Measurements from ENCODE around the gene LCN10.

Gene LCN10

DNA sequence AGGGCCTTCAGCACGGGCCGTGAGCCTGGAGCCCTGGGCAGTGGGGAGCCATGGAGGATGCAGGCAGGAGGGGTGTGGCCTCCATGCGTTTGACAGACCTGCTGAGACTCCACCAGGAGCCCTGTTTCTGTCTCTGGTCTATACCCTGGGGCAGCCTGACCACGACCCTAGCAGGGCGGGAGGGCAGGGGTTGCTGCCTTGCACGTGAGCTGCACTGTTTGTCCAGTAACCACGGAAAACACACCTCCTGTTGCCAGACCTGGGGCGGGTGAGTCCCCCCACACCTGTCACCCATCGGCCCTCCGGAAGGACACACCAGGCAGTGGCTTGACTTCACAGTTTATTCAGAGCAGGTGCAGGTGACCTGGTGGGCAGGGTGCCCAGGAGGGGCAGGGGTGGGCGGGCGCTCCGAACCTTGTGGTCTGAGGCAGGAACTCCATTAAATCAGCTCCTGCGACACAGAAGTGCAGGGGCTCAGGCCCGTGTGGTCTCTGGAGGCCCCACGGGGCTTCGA, 11.4 kb upstream of the LCN10 start:
- DNase-seq = no peak

DNA sequence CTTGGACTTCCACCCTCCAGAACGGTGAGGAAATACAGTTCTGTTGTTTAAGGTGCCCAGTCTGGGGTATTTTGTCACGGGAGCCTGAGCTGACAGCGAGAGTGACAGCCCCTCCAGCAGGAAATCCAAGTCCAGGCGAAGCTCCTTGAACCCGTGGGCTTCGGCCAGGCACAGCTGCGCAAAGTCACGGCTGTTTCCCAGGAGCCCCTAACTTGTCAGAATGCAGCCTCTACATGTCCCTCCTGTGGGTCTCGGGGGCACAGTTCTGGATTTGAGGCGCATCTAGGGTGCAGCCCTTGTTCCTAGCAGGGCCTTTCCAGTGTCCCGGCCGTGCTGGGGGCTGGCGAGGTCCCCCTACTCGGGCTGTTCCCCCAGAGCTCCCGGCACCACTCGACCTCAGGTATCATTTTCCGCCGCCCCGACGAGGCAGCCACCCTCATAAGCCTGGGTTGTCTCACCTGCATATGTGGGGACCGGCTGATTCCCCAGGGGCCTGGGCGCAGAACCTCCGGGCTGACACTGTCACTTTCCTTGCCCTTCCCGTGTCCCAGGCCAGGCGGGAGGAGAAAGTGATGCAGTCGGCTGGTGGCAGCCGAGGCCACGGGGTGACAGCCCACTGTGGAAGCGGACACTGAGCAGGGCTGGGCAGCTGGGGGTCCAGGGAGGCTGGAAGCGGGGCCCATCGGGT, 10.8 kb upstream of the LCN10 start:
- DNase-seq = no peak

DNA sequence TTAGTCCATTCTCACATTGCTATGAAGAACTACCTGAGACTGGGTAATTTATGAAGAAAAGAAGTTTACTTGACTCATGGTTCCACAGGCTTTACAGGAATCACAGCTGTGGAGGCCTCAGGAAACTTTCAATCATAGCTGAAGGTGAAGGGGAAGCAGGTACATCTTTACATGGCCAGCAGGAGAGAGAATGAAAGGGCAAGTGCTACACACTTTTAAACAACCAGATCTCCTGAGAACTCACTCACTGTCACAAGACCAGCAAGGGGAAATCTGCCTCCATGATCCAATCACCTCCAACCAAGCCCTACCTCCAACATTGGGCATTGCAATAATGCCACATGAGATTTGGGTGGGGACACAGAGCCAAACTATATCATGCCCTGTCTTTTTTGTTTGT, 9.1 kb upstream of the LCN10 start:
- DNase-seq = no peak

DNA sequence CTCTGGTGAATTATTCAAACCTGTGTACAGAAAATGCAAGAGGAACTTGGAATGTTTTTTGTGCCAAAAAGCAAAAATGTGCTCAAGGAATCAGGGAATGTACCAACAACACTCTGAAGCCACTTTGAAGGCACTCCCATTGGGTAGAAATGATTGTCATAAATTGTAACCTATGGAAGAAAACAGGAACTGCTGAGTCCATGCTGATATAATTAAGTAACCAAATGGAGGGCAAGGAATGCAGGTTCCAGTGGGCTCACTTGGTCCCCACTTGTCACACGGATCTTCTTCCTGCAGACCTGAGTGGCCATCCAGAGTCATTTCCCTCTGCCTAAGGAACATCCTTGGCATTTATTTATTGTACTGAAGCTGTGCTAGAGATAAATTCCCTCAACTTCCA, 8.5 kb upstream of the LCN10 start:
- DNase-seq = no peak

DNA sequence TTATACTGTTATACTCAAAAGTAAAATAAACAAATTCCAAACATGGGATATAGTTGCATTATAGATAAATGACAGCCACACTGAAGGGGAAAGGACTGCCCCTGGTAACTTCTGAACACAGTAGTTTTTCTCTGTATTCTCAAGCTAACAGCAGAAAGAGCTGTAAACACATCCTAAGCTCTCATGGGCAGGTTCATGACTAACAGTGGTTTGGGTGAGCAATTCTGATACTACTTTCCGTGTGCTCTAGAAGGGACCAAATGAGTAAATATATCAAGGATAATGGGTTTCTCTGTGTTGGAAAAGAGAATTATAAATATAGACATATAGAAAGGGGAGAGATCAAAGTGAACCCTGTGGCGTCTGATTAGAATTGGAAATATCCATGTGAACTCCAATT, 7.8 kb upstream of the LCN10 start:
- no peak for DNase-seq

DNA sequence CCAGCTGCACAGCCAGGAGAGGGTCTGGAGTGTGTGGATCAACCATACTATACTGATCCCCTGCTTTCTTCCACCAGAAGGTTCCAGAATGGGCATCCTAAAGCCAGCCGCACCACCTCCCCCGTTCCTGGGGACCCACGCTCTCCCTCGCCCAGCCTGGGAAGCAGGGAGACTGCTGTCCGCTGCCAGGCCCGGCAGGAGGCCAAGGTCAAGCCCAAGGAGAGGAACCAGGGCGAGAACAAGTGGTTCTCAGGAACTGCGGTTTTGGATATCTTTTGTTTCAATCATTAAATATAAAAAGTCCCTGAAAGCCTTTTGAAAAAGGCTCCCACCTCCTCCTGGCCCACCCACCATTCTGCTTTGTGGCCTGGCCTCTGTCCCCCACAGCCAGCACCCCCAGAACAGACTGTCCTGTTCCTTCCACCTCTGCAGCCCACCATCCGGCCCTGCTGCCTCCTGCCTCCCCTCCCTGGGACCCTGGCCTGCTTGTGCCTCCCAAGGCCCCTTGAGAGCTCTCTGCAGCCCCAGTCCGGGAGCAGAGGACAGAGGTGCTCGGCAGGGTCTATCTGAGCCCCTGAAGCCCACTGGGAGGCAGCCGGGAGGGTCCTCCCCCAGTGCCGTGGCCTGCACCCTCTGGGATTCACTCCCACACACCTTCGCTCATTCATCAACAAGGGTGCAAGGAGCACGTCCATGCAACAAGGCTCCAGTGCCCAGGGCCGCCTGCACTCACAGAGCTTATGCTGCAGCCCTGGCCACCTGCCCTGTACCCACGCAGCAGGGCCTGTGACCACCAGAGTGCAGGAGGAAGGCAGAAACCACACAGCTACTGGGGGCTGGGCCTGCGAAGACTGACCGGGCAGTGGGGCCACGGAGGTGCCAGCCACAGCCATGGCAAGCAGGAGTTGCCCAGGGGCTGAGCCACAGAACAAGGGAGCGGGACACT, 6.2 kb upstream of the LCN10 start:
- DNase-seq = no peak

DNA sequence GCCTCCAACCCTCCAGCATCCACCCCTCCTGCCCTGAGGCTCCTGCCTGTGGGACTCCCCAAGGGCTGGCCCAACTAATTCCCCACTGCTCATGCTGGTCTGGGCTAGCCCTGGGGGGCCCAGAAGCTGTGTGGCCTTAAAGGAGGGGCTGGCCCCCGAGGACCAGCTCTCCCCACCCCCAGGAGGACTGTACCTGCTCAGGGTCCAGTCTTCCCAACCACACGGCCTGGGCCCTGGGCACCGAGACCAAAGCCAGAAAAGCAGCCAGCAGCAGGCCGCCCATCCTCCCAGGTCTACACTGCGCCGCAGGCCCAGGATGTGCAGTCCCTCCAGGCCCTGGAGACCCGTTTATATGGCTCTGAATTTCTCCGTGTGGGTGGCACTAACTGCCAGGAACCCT, 5.5 kb upstream of the LCN10 start, which contains the start of gene LCN6:
Gene LCN6, minus strand, starts transcription at position 325 of the 400 bp plus-strand sequence. Its CDS starts 42 bp downstream, at position 283.
- DNase-seq = no peak

DNA sequence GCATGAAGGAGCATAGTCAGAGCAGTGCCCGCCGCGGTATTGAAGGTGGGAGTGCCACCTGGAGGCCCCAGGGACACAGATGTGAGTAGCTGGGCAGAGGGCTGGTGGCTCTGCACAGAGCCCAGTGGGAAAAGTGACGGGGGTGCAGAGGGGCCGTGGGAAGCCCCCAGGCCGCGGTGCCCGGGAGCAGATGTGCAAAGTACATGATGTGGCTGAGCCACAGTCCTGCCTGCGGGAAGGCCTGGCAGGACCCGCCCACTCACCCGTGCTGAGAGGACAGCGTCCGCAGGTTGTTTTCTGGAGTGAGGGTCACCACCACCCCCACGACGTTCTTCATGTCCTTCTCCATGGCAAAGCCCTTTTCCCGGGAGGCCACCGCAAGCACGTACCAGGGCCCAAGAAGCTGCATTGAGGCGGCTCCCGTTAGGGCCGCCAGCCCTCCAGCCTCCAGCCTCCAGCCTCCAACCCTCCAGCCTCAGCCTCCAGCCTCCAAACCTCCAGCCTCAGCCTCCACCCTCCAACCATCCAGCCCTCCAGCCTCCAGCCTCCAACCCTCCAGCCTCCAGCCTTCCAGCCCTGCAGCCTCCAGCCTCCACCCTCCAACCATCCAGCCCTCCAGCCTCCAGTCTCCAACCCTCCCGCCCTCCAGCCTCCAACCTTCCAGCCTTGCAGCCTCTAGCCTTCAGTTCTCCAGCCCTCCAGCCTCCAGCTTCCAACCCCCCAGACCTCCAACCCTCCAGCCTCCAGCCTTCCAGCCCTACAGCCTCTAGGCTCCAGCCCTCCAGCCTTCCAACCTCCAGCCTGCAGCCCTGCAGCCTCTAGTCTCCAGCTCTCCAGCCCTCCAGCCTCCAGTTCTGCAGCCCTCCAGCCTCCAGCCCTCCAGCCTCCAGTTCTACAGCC, 4.7 kb upstream of the LCN10 start:
- DNase-seq = no peak

DNA sequence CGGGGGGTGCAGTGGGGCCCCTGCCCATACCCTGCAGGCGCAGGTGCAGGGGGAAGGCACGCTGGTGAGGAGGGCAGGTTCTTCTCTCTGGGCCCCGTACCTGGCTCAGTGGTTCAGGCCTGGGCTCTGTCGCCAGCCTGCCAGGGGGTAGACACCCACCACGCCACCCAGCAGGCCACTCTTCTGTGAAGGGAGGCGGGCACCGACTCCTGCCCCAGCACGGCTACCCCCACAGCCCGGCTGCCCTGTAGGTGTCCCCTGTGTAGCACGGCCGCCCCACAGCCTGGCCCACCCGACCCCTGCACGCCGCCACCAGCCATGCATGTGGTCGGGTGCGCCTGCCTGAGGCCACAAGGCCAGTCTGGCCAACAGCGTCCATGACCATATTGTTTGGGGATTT, 3.9 kb upstream of the LCN10 start:
- no peak for DNase-seq

DNA sequence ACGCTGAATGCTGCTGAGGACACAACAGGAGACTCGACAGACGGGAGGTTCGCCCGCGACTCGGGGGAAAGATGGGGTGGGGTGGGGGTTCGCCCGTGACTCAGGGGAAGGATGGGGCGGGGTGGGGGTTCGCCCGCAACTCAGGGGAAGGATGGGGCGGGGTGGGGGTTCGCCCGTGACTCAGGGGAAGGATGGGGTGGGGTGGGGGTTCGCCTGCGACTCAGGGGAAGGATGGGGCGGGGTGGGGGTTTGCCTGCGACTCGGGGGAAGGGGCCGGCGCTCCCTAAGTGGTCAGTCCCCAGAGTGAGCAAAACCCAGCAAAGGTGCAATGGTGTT, 3.4 kb upstream of the LCN10 start:
- DNase-seq = no peak

DNA sequence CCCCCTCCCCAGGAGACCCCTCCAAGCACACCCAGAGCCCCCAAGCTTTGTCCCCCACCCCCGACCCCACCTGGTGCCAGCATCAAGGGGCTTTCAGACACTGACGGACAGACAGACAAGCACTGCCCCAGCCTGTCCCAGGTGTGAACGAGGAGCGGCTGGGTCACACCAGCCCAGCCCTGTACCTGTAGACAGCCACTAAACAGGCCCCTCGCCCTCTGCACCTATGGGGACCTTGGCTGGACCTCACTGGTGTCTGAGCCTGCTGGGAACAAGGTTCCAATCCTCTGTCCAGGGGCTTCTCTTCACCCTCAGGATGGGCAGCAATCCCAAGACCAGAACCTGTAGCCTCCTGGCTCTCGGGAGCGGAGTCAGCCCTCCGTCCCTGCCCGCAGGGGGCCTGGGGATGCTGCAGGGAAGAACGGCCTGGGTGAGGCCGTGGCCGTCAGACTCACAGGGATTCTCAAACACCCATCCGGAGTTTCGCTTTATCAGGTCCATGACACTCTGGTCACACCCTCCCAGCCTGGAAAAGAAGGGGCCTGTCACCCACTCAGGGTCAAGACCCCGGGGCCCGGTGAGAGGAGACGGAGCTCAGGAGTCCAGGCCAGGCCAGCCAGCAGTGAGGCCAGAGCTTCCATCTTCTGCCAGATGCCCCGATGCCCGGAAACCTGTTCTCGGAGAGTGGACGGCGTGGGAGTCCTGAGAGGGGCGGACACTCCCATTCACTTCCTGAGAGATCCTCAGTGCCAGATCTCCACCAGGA, 2.8 kb upstream of the LCN10 start:
- no peak for DNase-seq

DNA sequence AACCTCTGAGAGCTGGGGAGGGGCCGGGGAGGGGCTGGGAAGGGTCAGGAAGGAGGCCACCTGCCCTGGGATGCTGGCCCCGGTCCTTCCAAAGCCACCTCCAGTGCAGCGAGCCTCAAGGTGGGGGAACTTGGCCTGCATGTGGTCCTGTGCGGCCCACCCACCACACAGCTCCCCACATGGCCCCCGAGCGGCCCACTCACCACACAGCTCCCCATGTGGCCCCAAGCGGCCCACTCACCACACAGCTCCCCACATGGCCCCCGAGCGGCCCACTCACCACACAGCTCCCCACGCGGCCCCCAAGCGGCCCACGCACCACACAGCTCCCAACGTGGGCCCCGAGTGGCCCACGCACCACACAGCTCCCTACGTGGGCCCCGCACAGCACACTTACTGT, 2.0 kb upstream of the LCN10 start:
- DNase-seq = no peak

DNA sequence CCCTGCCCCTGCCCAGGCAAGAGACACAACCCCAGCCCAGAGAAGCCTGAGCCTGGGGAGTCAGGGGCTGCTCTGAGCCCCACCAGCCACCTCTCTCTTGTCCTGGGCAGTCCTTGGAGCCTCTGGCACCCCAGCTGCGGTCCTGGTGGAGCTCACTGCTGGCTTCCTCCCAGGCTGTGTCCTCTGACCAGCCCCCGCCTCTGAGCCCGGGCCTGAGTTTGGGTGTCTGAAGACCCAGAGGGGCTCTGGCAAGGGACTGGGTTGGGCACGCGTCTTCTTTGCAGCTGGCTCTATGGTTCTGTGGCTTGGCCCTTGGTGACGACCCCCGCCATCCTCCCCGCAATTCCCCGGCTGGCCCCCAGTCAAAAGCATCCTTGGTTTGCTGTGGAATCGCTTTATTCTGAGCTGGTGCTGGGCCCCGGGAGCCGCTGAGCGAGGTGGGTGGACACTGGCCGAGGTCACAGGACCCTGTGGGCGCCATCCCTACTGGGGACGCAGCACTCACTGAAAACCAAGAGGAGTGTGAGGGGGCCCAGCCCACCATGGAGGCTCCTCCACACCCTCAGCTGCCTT, 985 bp upstream of the LCN10 start:
- DNase-seq = no peak

DNA sequence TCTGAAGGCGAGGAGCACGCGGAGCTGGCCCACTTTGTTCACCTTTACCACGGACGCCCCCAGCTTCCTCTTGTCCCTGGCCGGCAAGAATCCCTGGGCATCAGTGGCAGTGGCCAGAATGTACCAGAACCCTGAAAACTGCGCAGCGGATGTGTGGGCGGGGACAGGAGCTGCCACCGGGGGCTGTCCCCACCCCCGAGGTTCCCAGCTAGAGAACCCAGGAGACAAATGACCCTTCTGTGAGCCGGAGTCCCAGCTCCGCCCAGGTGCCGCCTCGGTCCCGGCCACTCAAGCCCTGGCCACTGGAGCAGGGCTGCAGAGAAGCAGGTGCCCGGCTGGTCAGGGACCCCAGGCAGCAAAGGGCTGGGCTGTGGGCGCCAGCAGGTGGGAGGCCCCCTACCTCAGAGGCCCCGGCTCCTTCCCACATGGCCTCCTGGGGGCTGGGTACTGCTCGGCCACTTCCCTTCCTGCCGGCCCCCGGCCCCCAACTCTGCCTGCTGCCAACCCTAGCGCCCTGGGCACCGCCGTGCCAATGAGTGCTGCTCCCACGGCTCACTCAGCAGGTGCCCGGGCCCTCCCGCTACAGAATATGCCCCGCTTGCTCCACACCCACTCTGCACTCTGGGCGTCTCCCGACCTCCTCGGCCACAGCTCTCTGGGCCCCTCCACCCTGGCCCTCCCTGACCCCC, 713 bp downstream of the LCN10 start:
- no peak for DNase-seq

DNA sequence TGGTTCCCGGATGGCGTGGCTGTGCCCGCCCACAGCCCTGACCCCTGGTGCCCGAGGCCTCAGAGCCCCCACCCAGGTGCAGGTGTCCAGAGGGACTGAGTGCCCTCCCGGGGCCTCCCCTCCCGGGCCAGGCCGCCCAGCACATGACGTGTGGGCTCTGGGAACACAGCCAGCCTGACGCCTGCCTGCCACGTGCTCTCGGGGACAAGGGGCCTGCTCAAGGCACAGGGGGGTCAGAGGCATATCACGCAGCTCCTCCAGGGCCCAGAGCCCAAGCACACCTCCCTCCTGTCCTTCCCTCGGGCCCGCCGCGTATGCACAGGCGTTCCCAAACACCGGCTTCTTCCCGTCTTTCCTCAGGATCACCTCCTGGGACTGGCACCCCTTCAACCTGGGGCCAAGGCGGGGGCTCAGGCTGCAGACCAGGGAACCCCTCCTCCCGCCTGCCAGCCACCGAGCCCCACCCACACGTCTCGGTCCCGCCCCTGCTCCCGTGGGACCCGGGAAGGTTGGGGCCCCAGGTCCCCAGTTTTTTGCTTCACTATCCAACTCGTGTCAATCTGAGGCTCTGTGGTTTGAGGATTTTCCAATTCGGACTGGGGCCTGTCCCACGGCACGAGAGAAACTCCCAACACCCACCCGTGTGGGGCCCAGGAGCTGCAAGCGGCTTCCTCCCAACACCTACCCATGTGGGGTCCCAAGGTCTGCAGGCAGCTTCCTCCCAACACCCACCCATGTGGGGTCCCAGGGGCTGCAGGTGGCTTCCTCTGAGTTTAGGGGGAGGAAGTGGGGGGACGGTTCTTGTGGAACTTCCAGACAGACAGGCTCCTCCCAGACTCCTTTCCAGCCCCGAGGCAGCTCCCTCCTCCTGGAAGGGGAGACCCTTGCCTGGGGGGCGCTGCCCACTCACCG, 1.5 kb downstream of the LCN10 start:
- DNase-seq = no peak

DNA sequence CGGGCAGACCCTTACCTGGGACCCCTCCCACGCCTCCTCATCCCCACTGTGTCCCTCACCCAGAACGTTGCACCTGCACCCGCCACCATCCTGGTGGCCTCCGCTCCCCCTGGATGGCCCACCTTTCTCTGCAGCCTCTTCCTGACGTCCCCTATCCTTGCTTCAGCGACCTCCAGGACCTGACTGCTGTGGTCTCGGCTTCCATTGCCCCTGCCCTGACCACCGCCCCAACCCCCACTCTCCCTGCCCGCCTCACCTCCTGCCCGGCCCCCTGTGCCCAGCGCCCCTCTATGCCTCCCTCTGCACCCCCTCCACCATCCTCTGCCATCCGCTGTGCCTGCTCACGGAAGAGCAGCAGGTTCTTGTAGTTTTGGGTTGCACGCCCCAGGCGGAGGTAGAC, 2.2 kb downstream of the LCN10 start:
- DNase-seq = no peak

DNA sequence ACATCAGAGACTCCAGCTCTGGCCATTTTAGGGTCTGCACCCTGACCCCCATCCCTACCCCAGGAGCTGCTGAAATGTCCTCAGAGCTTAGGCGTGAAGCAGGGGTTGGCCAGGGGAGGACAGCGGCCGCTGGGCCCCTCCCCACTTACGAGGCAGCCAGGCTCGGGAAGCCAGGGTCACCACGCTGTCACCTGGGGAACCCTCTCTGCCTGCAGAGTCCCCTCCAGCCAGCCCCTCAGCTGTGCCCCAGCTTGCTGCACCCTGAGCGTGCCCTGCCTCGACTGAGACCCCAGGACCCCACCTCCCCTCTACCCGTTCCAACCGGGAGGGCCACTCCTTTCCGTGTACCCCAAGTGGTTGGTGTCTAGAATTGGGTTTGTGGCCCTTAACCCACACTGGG, 2.7 kb downstream of the LCN10 start:
- no peak for DNase-seq

DNA sequence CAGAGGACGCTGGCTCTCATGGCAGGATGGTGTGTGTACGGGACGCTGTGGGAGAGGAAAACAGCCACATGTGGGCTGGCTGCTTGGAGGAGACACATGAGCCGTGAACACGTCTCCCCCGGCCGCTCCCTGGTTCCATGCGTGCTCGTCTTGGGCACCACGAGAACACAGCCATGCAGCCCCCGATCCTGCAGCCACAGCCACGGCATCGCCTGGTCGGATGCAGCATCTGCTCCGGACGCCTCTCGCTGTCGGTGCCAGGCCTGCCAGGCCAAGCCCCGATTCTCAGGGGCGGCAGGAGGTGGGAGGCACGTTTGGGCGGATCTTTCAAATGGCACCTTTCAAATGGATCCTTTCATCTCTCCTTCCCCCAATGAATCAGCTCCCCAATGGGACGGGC, 3.2 kb downstream of the LCN10 start:
- no peak for DNase-seq

DNA sequence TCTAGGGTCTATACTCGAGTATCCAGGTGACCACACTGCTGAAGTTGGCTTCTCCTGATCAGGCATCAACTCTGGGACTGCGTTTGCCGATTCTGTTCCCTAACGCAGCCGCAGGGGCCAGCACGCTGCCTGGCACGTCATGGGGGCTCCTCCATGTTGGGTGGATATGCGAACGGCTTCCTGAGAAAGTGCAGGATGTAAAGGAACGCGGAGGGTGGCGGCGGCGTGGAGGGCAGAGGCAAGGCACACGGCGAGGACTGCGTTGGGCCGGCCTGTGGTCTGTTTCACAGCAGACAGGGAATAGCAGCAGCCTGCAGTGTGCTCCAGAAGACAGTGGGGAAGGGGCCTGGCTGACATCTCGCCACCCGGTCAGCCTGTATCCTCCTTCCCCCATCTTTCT, 3.8 kb downstream of the LCN10 start:
- no peak for DNase-seq

DNA sequence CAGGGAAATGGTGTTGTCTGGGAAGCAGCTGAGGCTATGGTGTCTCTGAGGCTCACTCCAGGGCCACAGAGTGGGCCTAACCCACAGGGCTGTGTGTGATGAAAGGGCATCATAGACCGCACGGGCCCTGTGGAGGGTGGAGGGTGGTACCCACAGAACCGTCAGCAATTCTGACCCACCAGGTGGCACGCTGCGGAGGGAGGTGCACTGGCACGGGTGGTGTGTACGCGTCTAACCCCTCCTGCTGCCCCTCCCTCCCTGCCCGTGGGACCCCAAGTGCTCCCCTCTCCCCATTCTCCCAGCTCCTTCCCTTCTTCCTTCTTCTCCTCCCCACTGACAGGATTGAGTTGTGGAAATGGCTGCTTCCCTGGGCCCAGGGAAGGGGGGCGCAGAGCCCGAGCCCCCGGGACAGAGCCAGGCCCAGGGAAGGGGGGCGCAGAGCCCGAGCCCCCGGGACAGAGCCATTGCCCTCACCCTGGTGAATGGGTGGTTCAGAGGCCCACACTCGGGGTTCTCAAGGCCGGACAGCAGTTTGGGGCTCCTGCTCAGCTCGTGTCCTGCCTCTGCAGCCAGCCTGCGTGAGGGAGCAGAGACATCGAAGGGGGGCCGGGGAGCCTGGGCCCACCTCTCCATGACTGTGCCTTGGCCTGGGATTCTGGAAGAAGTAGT, 6.8 kb downstream of the LCN10 start:
- DNase-seq = no peak
